GM23338 (cell line): ENCODE results near the gene COLEC12. TPM values are rescaled to one million over a fixed set of nuclear protein-coding genes. Genes with fewer than 3 reads are reported as not detected.

Source experiments
- ATAC-seq: fragments of 200-7000 bp; cut with Tn5 transposase; 3 replicates; pipeline ENCODE4 v1.9.1; 2020
- DNase-seq: peaks from one replicate; pipeline ENCODE4 v3.0.0-alpha.2; 2015; ENCODE audit warnings: low spot score
- H2AFZ ChIP-seq: fragments of 200-600 bp; sonication (generic); 2 replicates; pipeline ENCODE4 v1.8.0; 2016; ENCODE audit warnings: antibody characterized with exemption, mild to moderate bottlenecking, moderate library complexity
- H3F3A ChIP-seq: fragments of 200-600 bp; sonication (generic); replicated peaks from 2 replicates; pipeline ENCODE4 v1.8.0; 2017; ENCODE audit warnings: antibody characterized with exemption, mixed run types, low read depth
- H3K27ac ChIP-seq: fragments of 200-600 bp; sonication (generic); 2 replicates; pipeline ENCODE4 v1.6.1; 2016; ENCODE audit warnings: low read depth
- H3K27me3 ChIP-seq: fragments of 200-600 bp; sonication (generic); 2 replicates; pipeline ENCODE4 v1.8.0; 2016; ENCODE audit warnings: mild to moderate bottlenecking, mixed run types, moderate library complexity; ENCODE audit not compliant: insufficient read depth
- H3K36me3 ChIP-seq: fragments of 200-600 bp; sonication (generic); 2 replicates; pipeline ENCODE4 v1.8.0; 2016; ENCODE audit warnings: mild to moderate bottlenecking; ENCODE audit not compliant: insufficient read depth
- H3K4me1 ChIP-seq: fragments of 200-600 bp; sonication (generic); 2 replicates; pipeline ENCODE4 v1.8.0; 2016; ENCODE audit warnings: mild to moderate bottlenecking, moderate library complexity; ENCODE audit not compliant: insufficient read depth
- H3K4me2 ChIP-seq: fragments of 200-600 bp; sonication (generic); 2 replicates; pipeline ENCODE4 v1.7.1; 2017; ENCODE audit warnings: mixed run types
- H3K4me3 ChIP-seq: fragments of 200-600 bp; sonication (generic); 2 replicates; pipeline ENCODE4 v1.6.1; 2016; ENCODE audit warnings: mixed run types
- H3K79me2 ChIP-seq: fragments of 200-600 bp; sonication (generic); replicated peaks from 2 replicates; pipeline ENCODE4 v1.8.0; 2017; ENCODE audit warnings: mild to moderate bottlenecking; ENCODE audit not compliant: insufficient read depth
- H3K9me2 ChIP-seq: fragments of 200-600 bp; sonication (generic); 2 replicates; pipeline ENCODE4 v1.8.0; 2017; ENCODE audit not compliant: insufficient read depth
- H4K20me1 ChIP-seq: fragments of 200-600 bp; sonication (generic); replicated peaks from 2 replicates; pipeline ENCODE4 v1.8.0; 2017; ENCODE audit warnings: mild to moderate bottlenecking; ENCODE audit not compliant: insufficient read depth
- H3K27ac Mint-ChIP-seq: 2 replicates; pipeline ENCODE4 v1.8.0; 2020; ENCODE audit warnings: inconsistent platforms, mild to moderate bottlenecking, moderate library complexity, mixed read lengths
- H3K27me3 Mint-ChIP-seq: 3 replicates; pipeline ENCODE4 v1.8.0; 2022; ENCODE audit warnings: low read depth, mild to moderate bottlenecking, moderate library complexity, mixed read lengths, inconsistent platforms; ENCODE audit not compliant: insufficient read depth, poor library complexity
- H3K36me3 Mint-ChIP-seq: 3 replicates; pipeline ENCODE4 v1.8.0; 2021; ENCODE audit warnings: low read depth, mild to moderate bottlenecking, inconsistent platforms, moderate library complexity, mixed read lengths
- H3K4me1 Mint-ChIP-seq: 3 replicates; pipeline ENCODE4 v1.8.0; 2020; ENCODE audit warnings: mild to moderate bottlenecking, inconsistent platforms, mixed read lengths
- H3K4me3 Mint-ChIP-seq: 3 replicates; pipeline ENCODE4 v1.8.0; 2021; ENCODE audit warnings: moderate library complexity, mild to moderate bottlenecking, inconsistent platforms, mixed read lengths
- H3K9me3 Mint-ChIP-seq: 3 replicates; pipeline ENCODE4 v1.8.0; 2020; ENCODE audit warnings: moderate library complexity, mild to moderate bottlenecking, inconsistent platforms, mixed read lengths
- CREB1 ChIP-seq: fragments of 250-450 bp; sonication (Bioruptor Pico); IDR thresholded peaks from 2 replicates; pipeline ENCODE4 v1.5.0; 2020; ENCODE audit warnings: low read depth, mild to moderate bottlenecking, moderate library complexity
- NANOG ChIP-seq: IDR thresholded peaks from 2 replicates; pipeline ENCODE4 v1.6.1; 2016; ENCODE audit warnings: antibody characterized with exemption, borderline replicate concordance
- STAT1 ChIP-seq: IDR thresholded peaks from one replicate; pipeline ENCODE4 v1.6.1; 2016; ENCODE audit warnings: antibody characterized with exemption; ENCODE audit not compliant: unreplicated experiment
- ZNF114 ChIP-seq: fragments of 250-450 bp; sonication (Bioruptor Pico); IDR thresholded peaks from 2 replicates; pipeline ENCODE4 v1.5.0; 2020; ENCODE audit warnings: mild to moderate bottlenecking, moderate library complexity
- ZNF331 ChIP-seq: fragments of 250-450 bp; sonication (Bioruptor Pico); IDR thresholded peaks from 2 replicates; pipeline ENCODE4 v1.5.0; 2020; ENCODE audit warnings: low read depth, mild to moderate bottlenecking, moderate library complexity
- polyA plus RNA-seq: library from polyadenylated mRNA; unstranded; fragments of >200 nt; fragmentation: Nextera tagmentation; extraction: Ambion mirVana; gene quantifications from 2 replicates; pipeline ENCODE4 v1.2.1, GENCODE V29; 2016
- total RNA-seq: library from RNA; depleted of rRNA; stranded (reverse); fragments of >200 nt; shearing (Covaris generic); gene quantifications from 2 replicates; pipeline ENCODE4 v1.2.3, GENCODE V29; 2014
- TF ChIP-seq, protein P1 (sequence below), 2 experiments: fragments of 200-600 bp in 1 of 2; sonication (generic) in 1 of 2; conservative IDR thresholded peaks; 2 replicates each; pipeline versions ENCODE4 v1.5.1 to v1.6.1; 2016 to 2017; ENCODE audit warnings: antibody characterized with exemption in 2 of 2, low read depth in 2 of 2, mild to moderate bottlenecking in 2 of 2, moderate library complexity in 1 of 2
- TF ChIP-seq, protein P2 (sequence below): IDR thresholded peaks from one replicate; pipeline ENCODE4 v1.6.1; 2018; ENCODE audit warnings: antibody characterized with exemption; ENCODE audit not compliant: unreplicated experiment

Gene COLEC12
- total and polyA plus RNA-seq, 2 experiments from 2014 or later: 1.1 to 3.2 TPM

DNA sequence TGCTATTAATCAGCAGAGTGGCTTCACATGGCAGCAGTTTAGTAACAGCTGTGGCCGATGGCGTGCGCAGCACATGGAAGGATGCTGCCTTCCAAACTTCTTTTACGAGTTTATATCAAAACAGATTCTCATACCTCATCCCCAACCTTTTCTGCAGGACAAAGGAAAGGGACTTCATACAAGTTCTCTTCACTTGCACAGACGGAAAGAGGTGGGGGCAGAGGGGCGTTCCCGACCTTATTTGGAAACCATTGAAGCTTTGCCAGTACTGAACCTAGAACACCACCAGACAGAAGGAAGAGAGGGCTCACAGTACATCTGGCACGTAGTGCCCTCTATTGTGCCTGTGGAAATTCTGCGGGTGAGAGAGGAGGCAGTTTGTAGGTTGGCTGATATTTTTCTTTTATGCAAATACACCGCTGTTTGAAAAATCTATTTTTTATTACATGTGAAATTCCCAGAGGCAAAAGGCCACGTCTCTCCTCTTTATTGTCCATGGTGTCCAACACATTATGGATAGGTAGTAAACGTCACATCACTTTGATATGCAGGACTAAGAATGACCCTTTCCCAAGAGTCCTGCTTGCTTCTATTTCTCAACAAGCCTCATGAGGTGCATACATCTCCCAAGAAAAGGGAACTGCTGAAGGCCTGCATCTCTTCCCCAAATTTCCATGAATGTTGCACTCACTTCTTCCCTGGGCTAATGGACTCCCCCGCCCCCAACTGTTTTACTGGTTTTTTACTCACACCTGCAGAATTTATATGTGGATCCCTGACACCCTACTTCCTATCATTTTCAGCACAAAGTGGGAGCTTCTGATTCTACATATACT is 31.3 kb downstream of the COLEC12 start:
- Histone ChIP-seq H3K27me3 (no peaks in the 10 kb centered on the region), H3K36me3 (no peaks in the 10 kb centered on the region), H3F3A (no peaks in the 10 kb centered on the region), H4K20me1 (no peaks in the 10 kb centered on the region), H3K79me2 (no peaks in the 10 kb centered on the region), H3K4me1 (peaks cover under 1% of the 10 kb centered on the region; the same call in 1 of the 2 replicates), H3K27ac (no peak overlapping the region), H3K4me2 (no peak overlapping the region), H3K4me3 (no peak overlapping the region), H2AFZ (peak overlapping the region; percentile 81; the same call in 1 of the 2 replicates), H3K9me2 (no peaks in the 10 kb centered on the region)
- H3K27ac Mint-ChIP-seq: no peak overlapping the region
- no peaks in the 10 kb centered on the region for H3K36me3 Mint-ChIP-seq
- DNase-seq (no peak), ATAC-seq (peak; percentile 60)
- TF ChIP-seq, protein P1, sequence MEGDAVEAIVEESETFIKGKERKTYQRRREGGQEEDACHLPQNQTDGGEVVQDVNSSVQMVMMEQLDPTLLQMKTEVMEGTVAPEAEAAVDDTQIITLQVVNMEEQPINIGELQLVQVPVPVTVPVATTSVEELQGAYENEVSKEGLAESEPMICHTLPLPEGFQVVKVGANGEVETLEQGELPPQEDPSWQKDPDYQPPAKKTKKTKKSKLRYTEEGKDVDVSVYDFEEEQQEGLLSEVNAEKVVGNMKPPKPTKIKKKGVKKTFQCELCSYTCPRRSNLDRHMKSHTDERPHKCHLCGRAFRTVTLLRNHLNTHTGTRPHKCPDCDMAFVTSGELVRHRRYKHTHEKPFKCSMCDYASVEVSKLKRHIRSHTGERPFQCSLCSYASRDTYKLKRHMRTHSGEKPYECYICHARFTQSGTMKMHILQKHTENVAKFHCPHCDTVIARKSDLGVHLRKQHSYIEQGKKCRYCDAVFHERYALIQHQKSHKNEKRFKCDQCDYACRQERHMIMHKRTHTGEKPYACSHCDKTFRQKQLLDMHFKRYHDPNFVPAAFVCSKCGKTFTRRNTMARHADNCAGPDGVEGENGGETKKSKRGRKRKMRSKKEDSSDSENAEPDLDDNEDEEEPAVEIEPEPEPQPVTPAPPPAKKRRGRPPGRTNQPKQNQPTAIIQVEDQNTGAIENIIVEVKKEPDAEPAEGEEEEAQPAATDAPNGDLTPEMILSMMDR (conservative IDR thresholded peaks at IDR 0.05; ENCODE audit: low read depth in 2 of 2): peak; percentile 10 to 51; a peak in 2 of 4 replicates
- no peak for TF ChIP-seq CREB1 (CRISPR knock-in tag)
- H3K27me3 Mint-ChIP-seq: peaks cover 6% of the 10 kb centered on the region
- no peaks in the 10 kb centered on the region for H3K9me3 Mint-ChIP-seq
- no peak overlapping the region for H3K4me3 Mint-ChIP-seq
- peaks cover 8% of the 10 kb centered on the region; the same call in 2 of the 3 replicates for H3K4me1 Mint-ChIP-seq

GRCh38 chr18:463827-464541 is 36.5 kb downstream of the COLEC12 start:
- peak; percentile 53 for DNase-seq
- no peaks in the 10 kb centered on the region for H3K9me2 ChIP-seq
- ATAC-seq: peak; percentile 97

More at GRCh38 chr18:463827-464541, 36.5 kb downstream of the COLEC12 start:
- Histone ChIP-seq H3K27ac (no peak overlapping the region), H2AFZ (peak overlapping the region; percentile 38; the same call in 1 of the 2 replicates), H4K20me1 (no peaks in the 10 kb centered on the region), H3K27me3 (no peaks in the 10 kb centered on the region), H3K4me1 (no peaks in the 10 kb centered on the region), H3K4me3 (no peak overlapping the region), H3K4me2 (no peak overlapping the region), H3K79me2 (no peaks in the 10 kb centered on the region), H3K36me3 (no peaks in the 10 kb centered on the region), H3F3A (no peaks in the 10 kb centered on the region)
- TF ChIP-seq, protein P1 (conservative IDR thresholded peaks at IDR 0.05; ENCODE audit: low read depth in 2 of 2): no peak
- TF ChIP-seq ZNF331 (CRISPR knock-in tag) (no peak), NANOG (no peak), STAT1 (no peak), ZNF114 (no peak)
- TF ChIP-seq, protein P2, sequence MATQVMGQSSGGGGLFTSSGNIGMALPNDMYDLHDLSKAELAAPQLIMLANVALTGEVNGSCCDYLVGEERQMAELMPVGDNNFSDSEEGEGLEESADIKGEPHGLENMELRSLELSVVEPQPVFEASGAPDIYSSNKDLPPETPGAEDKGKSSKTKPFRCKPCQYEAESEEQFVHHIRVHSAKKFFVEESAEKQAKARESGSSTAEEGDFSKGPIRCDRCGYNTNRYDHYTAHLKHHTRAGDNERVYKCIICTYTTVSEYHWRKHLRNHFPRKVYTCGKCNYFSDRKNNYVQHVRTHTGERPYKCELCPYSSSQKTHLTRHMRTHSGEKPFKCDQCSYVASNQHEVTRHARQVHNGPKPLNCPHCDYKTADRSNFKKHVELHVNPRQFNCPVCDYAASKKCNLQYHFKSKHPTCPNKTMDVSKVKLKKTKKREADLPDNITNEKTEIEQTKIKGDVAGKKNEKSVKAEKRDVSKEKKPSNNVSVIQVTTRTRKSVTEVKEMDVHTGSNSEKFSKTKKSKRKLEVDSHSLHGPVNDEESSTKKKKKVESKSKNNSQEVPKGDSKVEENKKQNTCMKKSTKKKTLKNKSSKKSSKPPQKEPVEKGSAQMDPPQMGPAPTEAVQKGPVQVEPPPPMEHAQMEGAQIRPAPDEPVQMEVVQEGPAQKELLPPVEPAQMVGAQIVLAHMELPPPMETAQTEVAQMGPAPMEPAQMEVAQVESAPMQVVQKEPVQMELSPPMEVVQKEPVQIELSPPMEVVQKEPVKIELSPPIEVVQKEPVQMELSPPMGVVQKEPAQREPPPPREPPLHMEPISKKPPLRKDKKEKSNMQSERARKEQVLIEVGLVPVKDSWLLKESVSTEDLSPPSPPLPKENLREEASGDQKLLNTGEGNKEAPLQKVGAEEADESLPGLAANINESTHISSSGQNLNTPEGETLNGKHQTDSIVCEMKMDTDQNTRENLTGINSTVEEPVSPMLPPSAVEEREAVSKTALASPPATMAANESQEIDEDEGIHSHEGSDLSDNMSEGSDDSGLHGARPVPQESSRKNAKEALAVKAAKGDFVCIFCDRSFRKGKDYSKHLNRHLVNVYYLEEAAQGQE: no peak
- Mint-ChIP-seq H3K27me3 (peaks cover 3% of the 10 kb centered on the region), H3K4me3 (no peak overlapping the region), H3K36me3 (no peaks in the 10 kb centered on the region), H3K9me3 (no peaks in the 10 kb centered on the region), H3K4me1 (peaks cover 14% of the 10 kb centered on the region; the same call in 2 of the 3 replicates), H3K27ac (no peak overlapping the region)
